OCI-LY3 (cell line): ENCODE measurements around the gene ATP6V1G3.
A peak's percentile ranks its signal among the peaks of the same experiment; 100 is the strongest.

Source experiments
- H2AFZ ChIP-seq: fragments of 200-600, 300-600 bp; shearing (Covaris generic); 2 replicates; pipeline ENCODE4 v1.6.0; 2014; ENCODE audit warnings: antibody characterized with exemption, low read depth, low read length
- H3K27ac ChIP-seq: fragments of 200-600, 300-600 bp; sonication (generic); 2 replicates; pipeline ENCODE4 v1.5.1; 2014; ENCODE audit warnings: mild to moderate bottlenecking, low read length, moderate library complexity, mixed read lengths
- H3K27me3 ChIP-seq: fragments of 200-600, 300-600 bp; sonication (generic); 2 replicates; pipeline ENCODE4 v1.6.1; 2014; ENCODE audit warnings: low read depth, low read length, mixed read lengths
- H3K36me3 ChIP-seq: fragments of 200-600, 300-600 bp; sonication (generic); replicated peaks from 2 replicates; pipeline ENCODE3; 2014; ENCODE audit warnings: low read depth, low read length, mixed read lengths
- H3K4me1 ChIP-seq: fragments of 300-600, 200-600 bp; sonication (generic); 2 replicates; pipeline ENCODE4 v1.6.1; 2014; ENCODE audit warnings: low read length, mixed read lengths
- H3K4me2 ChIP-seq: fragments of 200-600, 300-600 bp; sonication (generic); 2 replicates; pipeline ENCODE4 v1.6.1; 2014; ENCODE audit warnings: low read length, mixed read lengths
- H3K4me3 ChIP-seq: fragments of 300-600, 200-600 bp; sonication (generic); 2 replicates; pipeline ENCODE4 v1.5.1; 2014; ENCODE audit warnings: antibody characterized with exemption, mild to moderate bottlenecking, low read length, moderate library complexity
- H3K79me2 ChIP-seq: fragments of 300-600, 200-600 bp; shearing (Covaris generic); 2 replicates; pipeline ENCODE4 v1.6.1; 2014; ENCODE audit warnings: mild to moderate bottlenecking, low read length, mixed read lengths
- H3K9ac ChIP-seq: fragments of 300-600, 200-600 bp; shearing (Covaris generic); 2 replicates; pipeline ENCODE4 v1.6.0; 2014; ENCODE audit warnings: mild to moderate bottlenecking, low read length, moderate library complexity
- H3K9me3 ChIP-seq: fragments of 200-600, 300-600 bp; shearing (Covaris generic); 2 replicates; pipeline ENCODE4 v1.6.1; 2014; ENCODE audit warnings: low read length, mixed read lengths; ENCODE audit not compliant: insufficient read depth
- H4K20me1 ChIP-seq: fragments of 200-600, 300-600 bp; sonication (generic); 2 replicates; pipeline ENCODE4 v1.6.1; 2016; ENCODE audit warnings: low read length, mixed read lengths; ENCODE audit not compliant: insufficient read depth
- EZH2phosphoT487 ChIP-seq: fragments of 200-600 bp; shearing (Covaris generic); IDR thresholded peaks from 2 replicates; pipeline ENCODE4 v1.6.1; 2018; ENCODE audit warnings: antibody characterized with exemption, mixed run types, low read depth
- TF ChIP-seq, protein P1 (sequence below): fragments of 200-600, 300-600 bp; sonication (generic); IDR thresholded peaks from 2 replicates; pipeline ENCODE4 v1.5.1; 2014; ENCODE audit warnings: antibody characterized with exemption, low read length, low read depth

The ATP6V1G3 gene

DNA sequence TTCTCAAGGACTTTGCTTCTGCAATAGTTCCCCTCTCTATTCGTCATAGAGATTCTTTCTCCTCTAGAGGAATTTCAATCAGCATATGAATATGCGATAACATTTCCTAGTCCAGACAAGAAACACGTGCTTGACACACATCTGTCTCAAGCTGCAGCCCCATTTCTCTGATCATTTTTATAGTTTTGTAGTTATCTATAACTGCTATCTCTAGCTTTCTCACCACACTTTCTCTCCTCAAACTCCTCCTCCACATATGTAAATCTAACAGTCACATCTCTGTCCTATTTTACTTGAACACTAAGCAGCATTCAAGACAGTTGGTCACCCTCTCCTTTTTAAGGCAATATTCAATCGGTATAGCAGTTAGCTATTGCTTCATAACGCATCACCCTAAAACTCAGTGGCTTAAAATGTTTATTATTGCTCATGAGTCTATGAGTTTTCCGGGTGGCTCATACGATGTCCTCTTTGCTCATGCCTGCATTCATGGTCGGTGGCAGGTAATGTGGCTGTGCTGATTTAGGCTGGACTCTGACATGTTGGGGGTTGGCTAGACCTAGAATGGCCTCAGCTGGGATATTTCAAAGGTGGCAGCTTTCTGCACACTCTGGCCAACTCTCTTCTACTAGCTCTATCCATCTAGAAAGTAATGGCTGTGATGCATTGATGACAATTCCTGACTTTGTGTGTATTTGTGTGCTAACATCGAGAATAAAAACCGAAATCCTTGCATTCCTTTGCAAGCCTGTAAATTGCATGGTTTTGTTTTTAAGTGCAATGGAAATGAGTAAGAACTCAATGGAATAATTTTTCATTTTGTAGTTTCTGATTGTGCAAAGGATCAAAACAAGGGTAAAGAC is 20.6 kb downstream of the ATP6V1G3 start:
- TF ChIP-seq EZH2phosphoT487: no peak
- TF ChIP-seq, protein P1, sequence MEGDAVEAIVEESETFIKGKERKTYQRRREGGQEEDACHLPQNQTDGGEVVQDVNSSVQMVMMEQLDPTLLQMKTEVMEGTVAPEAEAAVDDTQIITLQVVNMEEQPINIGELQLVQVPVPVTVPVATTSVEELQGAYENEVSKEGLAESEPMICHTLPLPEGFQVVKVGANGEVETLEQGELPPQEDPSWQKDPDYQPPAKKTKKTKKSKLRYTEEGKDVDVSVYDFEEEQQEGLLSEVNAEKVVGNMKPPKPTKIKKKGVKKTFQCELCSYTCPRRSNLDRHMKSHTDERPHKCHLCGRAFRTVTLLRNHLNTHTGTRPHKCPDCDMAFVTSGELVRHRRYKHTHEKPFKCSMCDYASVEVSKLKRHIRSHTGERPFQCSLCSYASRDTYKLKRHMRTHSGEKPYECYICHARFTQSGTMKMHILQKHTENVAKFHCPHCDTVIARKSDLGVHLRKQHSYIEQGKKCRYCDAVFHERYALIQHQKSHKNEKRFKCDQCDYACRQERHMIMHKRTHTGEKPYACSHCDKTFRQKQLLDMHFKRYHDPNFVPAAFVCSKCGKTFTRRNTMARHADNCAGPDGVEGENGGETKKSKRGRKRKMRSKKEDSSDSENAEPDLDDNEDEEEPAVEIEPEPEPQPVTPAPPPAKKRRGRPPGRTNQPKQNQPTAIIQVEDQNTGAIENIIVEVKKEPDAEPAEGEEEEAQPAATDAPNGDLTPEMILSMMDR: no peak
- H3K9ac ChIP-seq: peak overlapping the region; percentile 29; the same call in 1 of the 2 replicates

DNA sequence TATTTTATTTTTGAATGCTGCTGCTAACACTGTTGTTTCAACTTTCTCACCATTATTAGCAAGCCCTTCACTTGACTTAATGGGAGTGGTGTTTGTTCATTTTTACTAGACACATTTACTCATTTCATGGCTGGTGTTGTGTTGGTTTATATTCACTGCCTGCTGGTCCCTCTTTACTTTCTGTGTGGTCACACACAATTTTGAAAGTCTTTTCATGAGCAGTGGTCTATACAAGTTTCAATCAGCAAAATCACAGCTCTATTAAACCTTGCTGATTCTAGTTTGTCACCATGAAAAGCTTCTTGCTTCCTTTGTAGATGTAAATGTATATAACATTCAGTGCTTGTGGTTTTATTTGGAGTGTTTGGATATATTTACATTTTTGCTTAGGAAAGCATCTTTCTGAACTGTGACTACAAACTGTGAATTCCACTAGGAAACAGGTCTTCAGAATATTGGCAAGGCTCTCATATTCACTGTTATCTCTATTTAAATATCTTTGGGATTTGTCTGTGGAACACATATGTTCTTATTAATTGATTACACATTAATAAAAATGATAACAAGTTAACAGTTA is 22.8 kb downstream of the ATP6V1G3 start:
- Histone ChIP-seq H3K36me3 (peaks cover 3% of the 10 kb centered on the region), H3K9ac (no peak overlapping the region), H3K4me1 (peaks cover 41% of the 10 kb centered on the region), H3K4me3 (no peak overlapping the region), H3K9me3 (no peaks in the 10 kb centered on the region), H3K79me2 (no peaks in the 10 kb centered on the region), H3K4me2 (no peak overlapping the region), H3K27ac (no peak overlapping the region), H4K20me1 (no peaks in the 10 kb centered on the region), H2AFZ (no peak overlapping the region), H3K27me3 (no peaks in the 10 kb centered on the region)
- TF ChIP-seq EZH2phosphoT487: no peak
- TF ChIP-seq, protein P1: no peak

More for the DNA sequence above, 20.6 kb downstream of the ATP6V1G3 start:
- Histone ChIP-seq H3K9me3 (no peaks in the 10 kb centered on the region), H2AFZ (peak overlapping the region; percentile 37), H3K4me2 (peak overlapping the region; percentile 79), H3K4me1 (peaks cover 54% of the 10 kb centered on the region), H3K27ac (peak overlapping the region; percentile 73), H4K20me1 (no peaks in the 10 kb centered on the region), H3K27me3 (no peaks in the 10 kb centered on the region), H3K79me2 (no peaks in the 10 kb centered on the region), H3K4me3 (peak overlapping the region; percentile 57), H3K36me3 (peaks cover 3% of the 10 kb centered on the region)

DNA sequence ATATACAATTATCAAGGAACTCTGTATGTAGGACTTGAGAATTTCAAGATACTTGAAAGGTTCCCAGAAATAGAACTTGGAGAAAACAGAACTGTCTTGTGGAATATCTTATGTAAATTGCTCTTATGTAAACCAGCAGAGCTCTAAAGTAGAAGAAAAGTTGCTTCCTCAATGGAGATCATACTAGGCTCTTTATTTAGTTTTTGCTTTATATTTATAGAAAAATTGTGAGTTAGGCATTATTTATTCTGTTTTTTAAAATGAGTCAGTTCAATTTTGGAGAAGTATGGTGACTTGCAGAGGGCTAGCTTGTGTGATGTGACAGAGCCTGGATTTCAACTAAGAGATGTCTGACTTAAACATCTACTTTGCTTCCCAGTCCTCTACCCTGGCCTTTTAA is 40.4 kb downstream of the ATP6V1G3 start:
- no peak overlapping the region for H2AFZ ChIP-seq
- no peaks in the 10 kb centered on the region for H3K79me2 ChIP-seq
- H3K36me3 ChIP-seq: no peaks in the 10 kb centered on the region
- no peak overlapping the region for H3K9ac ChIP-seq
- H3K27me3 ChIP-seq: no peaks in the 10 kb centered on the region
- no peaks in the 10 kb centered on the region for H3K9me3 ChIP-seq
- H3K4me1 ChIP-seq: peaks cover 24% of the 10 kb centered on the region
- no peak overlapping the region for H3K27ac ChIP-seq
- TF ChIP-seq, protein P1: no peak
- TF ChIP-seq EZH2phosphoT487: no peak
- H4K20me1 ChIP-seq: no peaks in the 10 kb centered on the region
- H3K4me3 ChIP-seq: no peak overlapping the region
- H3K4me2 ChIP-seq: no peak overlapping the region

DNA sequence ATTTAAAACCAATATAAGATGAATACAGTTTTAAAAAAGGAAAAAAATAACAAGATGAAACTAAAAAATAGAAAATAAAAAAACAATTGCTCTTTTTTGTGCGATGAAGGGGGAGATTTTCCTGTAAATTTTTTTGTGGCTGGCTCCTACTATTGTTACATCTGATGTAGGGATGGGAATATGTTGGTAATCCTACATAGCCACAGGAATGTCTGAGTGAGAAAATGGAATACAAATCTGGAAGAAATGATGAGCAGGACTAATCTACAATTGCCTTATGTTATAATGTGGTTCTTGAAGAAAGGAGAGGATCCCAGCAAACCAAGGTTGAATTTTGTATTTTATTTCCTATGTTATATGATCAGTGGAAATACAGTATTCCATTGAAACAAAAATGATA is 40.9 kb downstream of the ATP6V1G3 start:
- Histone ChIP-seq H3K9ac (no peak overlapping the region), H3K4me1 (peaks cover 24% of the 10 kb centered on the region), H3K27ac (no peak overlapping the region), H3K9me3 (no peaks in the 10 kb centered on the region), H3K27me3 (no peaks in the 10 kb centered on the region), H3K4me2 (no peak overlapping the region), H3K36me3 (no peaks in the 10 kb centered on the region), H3K79me2 (no peaks in the 10 kb centered on the region), H3K4me3 (no peak overlapping the region), H2AFZ (no peak overlapping the region), H4K20me1 (no peaks in the 10 kb centered on the region)
- TF ChIP-seq EZH2phosphoT487: no peak
- TF ChIP-seq, protein P1: no peak
